ENCODE data around the gene IL22RA2. TPM values are rescaled to one million over a fixed set of nuclear protein-coding genes. Genes with fewer than 3 reads are reported as not detected.

Gene IL22RA2, protein sequence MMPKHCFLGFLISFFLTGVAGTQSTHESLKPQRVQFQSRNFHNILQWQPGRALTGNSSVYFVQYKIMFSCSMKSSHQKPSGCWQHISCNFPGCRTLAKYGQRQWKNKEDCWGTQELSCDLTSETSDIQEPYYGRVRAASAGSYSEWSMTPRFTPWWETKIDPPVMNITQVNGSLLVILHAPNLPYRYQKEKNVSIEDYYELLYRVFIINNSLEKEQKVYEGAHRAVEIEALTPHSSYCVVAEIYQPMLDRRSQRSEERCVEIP
- total RNA-seq = not detected in 2 replicates
- polyA plus RNA-seq = not detected in 2 replicates

DNA sequence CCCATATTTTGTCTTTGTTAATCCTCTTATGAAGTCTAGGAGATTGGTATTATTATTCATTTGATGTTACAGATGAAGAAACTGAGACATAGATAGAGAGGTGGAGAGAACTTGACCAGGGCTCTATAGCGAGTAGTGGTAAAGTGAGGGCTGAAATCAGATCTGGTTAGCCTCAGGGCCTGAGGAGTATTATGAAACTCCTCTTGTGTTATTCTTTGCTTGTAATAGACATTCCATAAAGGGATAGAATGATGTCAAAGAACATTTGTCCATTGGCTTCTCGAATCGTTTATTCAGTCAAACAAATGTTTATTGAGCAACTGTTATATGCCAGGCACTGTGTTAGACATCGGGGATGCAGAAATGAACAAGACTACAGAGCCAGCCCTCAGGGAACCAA is at the start of gene IL22RA2:
TSS of gene IL22RA2 (minus strand) at position 144 of the 400 bp plus-strand sequence. CDS start 11,895 bp downstream, outside the sequence.
- Histone ChIP-seq H3K4me1 (ENCODE audit: low read depth) (no peaks in the 10 kb centered on the region), H3K36me3 (no peaks in the 10 kb centered on the region), H3K27ac (no peak within 1 kb of the TSS), H3K27me3 (no peaks in the 10 kb centered on the region), H3K9me3 (ENCODE audit: low read depth) (no peaks in the 10 kb centered on the region), H3K4me3 (no peak within 1 kb of the TSS)
- TF ChIP-seq, protein P1, sequence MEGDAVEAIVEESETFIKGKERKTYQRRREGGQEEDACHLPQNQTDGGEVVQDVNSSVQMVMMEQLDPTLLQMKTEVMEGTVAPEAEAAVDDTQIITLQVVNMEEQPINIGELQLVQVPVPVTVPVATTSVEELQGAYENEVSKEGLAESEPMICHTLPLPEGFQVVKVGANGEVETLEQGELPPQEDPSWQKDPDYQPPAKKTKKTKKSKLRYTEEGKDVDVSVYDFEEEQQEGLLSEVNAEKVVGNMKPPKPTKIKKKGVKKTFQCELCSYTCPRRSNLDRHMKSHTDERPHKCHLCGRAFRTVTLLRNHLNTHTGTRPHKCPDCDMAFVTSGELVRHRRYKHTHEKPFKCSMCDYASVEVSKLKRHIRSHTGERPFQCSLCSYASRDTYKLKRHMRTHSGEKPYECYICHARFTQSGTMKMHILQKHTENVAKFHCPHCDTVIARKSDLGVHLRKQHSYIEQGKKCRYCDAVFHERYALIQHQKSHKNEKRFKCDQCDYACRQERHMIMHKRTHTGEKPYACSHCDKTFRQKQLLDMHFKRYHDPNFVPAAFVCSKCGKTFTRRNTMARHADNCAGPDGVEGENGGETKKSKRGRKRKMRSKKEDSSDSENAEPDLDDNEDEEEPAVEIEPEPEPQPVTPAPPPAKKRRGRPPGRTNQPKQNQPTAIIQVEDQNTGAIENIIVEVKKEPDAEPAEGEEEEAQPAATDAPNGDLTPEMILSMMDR (IDR thresholded peaks at IDR 0.05; ENCODE audit: low read depth, low read length) = no peak
- DNase-seq (ENCODE audit: low read depth in 1 of 2, low spot score in 1 of 2) = no peak

DNA sequence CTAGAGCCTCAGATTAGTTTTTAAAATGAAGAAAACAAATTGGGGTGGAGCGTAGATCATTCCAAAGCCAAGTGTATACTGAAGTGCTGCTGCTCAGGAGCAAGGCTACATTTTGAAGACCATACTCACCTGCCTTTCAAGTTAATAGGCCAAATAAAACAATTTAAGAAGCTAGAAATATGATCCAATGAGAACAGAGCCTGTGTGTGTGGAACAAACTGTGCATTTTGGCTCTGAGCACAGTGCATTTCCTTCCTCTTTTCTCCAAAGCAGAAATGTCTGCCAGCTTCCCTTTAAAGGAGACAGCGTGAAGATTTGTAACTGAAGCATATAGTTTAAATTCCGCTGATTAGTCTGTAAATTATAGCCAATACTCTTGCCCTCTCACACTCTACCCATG is 48.9 kb upstream of the IL22RA2 start:
- DNase-seq (ENCODE audit: low read depth in 1 of 2, low spot score in 1 of 2) = peak in 1 of 2 donors; percentile 57
- Histone ChIP-seq H3K27me3 (no peaks in the 10 kb centered on the region), H3K27ac (no peak overlapping the region), H3K4me3 (no peak overlapping the region), H3K9me3 (ENCODE audit: low read depth) (no peaks in the 10 kb centered on the region), H3K36me3 (no peaks in the 10 kb centered on the region), H3K4me1 (ENCODE audit: low read depth) (peaks cover 8% of the 10 kb centered on the region)
- TF ChIP-seq, protein P1 (IDR thresholded peaks at IDR 0.05; ENCODE audit: low read depth, low read length) = no peak

DNA sequence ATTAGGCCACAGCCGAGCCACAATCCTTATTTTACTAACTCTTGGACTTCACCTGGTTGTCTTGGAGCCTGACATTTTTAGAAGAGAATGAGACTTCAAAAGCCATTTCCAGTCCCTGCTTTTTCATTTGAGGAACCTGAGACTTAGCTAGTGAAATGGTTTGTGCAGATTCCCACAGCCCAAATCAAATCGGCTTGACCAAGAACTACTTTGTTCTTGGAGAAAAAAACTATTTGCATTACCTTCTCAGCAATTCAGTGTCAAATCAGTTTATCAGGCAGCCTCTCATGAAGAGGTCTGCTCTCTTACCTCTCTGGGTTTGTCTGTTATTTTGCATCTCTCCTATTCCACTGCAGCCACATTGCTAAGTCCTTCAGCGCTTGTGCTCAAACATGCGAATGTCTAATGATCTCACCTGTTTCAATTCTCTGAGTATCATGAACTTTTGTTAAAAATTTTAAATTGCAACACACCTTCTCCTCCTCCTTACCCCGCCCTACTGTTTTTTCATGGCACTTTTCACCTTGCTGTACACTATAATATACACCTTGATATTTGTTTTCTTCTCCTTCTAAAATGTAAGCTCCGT is 46.3 kb upstream of the IL22RA2 start:
- Histone ChIP-seq H3K4me1 (ENCODE audit: low read depth) (peaks cover 25% of the 10 kb centered on the region), H3K9me3 (ENCODE audit: low read depth) (no peaks in the 10 kb centered on the region), H3K4me3 (peak overlapping the region; percentile 49), H3K36me3 (no peaks in the 10 kb centered on the region), H3K27ac (peak overlapping the region; percentile 85), H3K27me3 (no peaks in the 10 kb centered on the region)
- TF ChIP-seq, protein P1 (IDR thresholded peaks at IDR 0.05; ENCODE audit: low read depth, low read length) = no peak
- no peak for DNase-seq (ENCODE audit: low read depth in 1 of 2, low spot score in 1 of 2)

DNA sequence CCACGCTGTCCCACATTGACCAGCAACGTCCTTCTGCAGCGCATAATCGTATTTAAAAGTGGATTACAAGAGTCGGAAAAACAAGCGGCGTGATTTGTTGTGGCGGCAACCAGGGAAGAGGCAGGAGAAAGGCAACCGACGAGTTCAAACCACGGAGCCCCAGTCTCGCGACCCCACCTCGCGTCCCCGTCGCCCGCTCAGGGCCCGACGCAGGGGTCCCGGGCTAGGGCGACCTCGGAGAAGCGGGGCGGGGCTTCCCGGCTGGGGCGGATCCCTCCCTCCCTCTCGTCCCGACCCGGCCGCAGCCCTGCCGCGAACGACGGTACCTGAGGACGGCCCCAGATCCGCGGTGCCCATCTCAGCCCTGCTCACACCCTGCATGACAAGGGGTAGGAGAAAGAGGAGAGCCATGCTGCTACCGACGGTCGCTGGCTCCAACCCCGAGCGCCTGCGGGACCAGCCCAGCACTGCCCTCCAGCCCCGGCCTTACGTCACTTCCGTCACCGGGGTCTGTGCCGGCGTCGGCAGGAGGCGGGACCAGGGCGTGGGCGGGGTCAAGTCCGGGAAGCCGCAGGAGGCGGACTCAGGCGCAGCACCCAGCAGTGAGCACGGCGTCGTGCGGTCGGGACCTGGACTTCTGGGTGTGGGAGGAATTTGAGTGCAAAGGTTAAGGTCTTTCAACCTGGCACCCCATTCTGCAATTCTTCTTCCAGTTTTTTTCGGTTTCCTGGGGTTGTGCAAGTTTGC is 45.6 kb upstream of the IL22RA2 start, which contains the start of gene IFNGR1:
TSS of gene IFNGR1 (minus strand) at position 469 of the 747 bp plus-strand sequence. CDS start at position 411, 58 bp downstream.
- Histone ChIP-seq H3K27me3 (no peaks in the 10 kb centered on the region), H3K27ac (peak within 1 kb of the TSS; percentile 85), H3K4me3 (peak within 1 kb of the TSS; percentile 49), H3K9me3 (ENCODE audit: low read depth) (no peaks in the 10 kb centered on the region), H3K36me3 (no peaks in the 10 kb centered on the region), H3K4me1 (ENCODE audit: low read depth) (peaks cover 25% of the 10 kb centered on the region)
- DNase-seq (ENCODE audit: low read depth in 1 of 2, low spot score in 1 of 2) = peak; percentile 96
- TF ChIP-seq, protein P1 (IDR thresholded peaks at IDR 0.05; ENCODE audit: low read depth, low read length) = no peak

DNA sequence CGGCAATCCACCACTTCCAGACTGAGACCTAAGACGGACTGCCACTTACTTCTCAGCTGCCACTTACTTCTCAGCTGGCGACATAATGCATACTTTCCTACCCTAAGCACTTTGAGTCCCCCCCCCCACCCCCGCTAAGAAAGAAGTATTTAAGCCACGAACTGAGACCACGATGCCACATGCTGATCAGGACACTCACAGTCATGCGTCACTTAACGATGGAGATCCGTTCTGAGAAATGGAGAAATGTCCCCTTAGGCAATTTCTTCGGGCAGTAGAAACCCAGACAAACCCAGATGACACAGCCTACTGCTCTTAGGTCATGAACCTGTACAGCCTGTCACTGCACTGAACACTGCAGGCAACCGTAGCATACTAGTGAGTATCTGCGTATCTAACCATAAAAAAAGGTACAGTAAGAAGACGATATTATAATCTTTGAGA is 45.1 kb upstream of the IL22RA2 start:
- TF ChIP-seq, protein P1 (IDR thresholded peaks at IDR 0.05; ENCODE audit: low read depth, low read length) = no peak
- Histone ChIP-seq H3K27ac (peak overlapping the region; percentile 85), H3K4me1 (ENCODE audit: low read depth) (peaks cover 25% of the 10 kb centered on the region), H3K27me3 (no peaks in the 10 kb centered on the region), H3K9me3 (ENCODE audit: low read depth) (no peaks in the 10 kb centered on the region), H3K36me3 (no peaks in the 10 kb centered on the region), H3K4me3 (peak overlapping the region; percentile 49)
- peak; percentile 33 to 37 for DNase-seq (ENCODE audit: low read depth in 1 of 2, low spot score in 1 of 2)

Measured in cardiac muscle cell (in vitro differentiated cells and primary cell).